Uterus (tissue), 4 donors: Measurements from ENCODE around the gene RNASE11. TPM values are rescaled to one million over a fixed set of nuclear protein-coding genes. Genes with fewer than 3 reads are reported as not detected.
"Not testable (repeated sequence)": the region's sequence is repeated elsewhere in the genome, so short reads cannot be mapped to it uniquely, and the experiment has no call there.

Experiments used
- DNase-seq, 2 donors: peaks; one replicate each; pipeline ENCODE4 v3.0.0-alpha.2; 2019 to 2020
- H3K27ac ChIP-seq, 2 donors: fragments of 200-600 bp; sonication (generic); 1 replicate in 1 of 2; 2 replicates in 1 of 2; pipeline ENCODE4 v1.5.1; 2016 to 2018
- H3K27me3 ChIP-seq, 2 donors: fragments of 200-600 bp; sonication (generic); one replicate each; pipeline ENCODE4 v1.5.1; 2018 to 2019; ENCODE audit warnings: control low read depth in 1 of 2
- H3K36me3 ChIP-seq, 2 donors: fragments of 200-600 bp; sonication (generic); one replicate each; pipeline ENCODE4 v1.5.1; 2019; ENCODE audit warnings: control low read depth in 1 of 2
- H3K4me1 ChIP-seq, 2 donors: fragments of 200-600 bp; sonication (generic); one replicate each; pipeline ENCODE4 v1.5.1; 2018 to 2019; ENCODE audit warnings: control low read depth in 1 of 2
- H3K4me3 ChIP-seq, 2 donors: fragments of 200-600 bp; sonication (generic); 1 replicate in 1 of 2; 2 replicates in 1 of 2; pipeline ENCODE4 v1.5.1; 2018 to 2019; ENCODE audit warnings: mild to moderate bottlenecking in 1 of 2
- H3K9me3 ChIP-seq, 2 donors: fragments of 200-600 bp; sonication (generic); one replicate each; pipeline ENCODE4 v1.5.1; 2019; ENCODE audit warnings: control low read depth in 1 of 2
- POLR2A ChIP-seq, 2 donors: fragments of 450-650 bp; IDR thresholded peaks; one replicate each; pipeline ENCODE4 v1.6.1; 2016; ENCODE audit warnings: antibody characterized with exemption in 2 of 2, mild to moderate bottlenecking in 1 of 2, moderate library complexity in 1 of 2
- intact Hi-C: fragments of 100-400 bp; cut with DNase I; formaldehyde crosslinking; loops from one replicate; pipeline ENCODE4 v1.15.1; 2023; ENCODE audit warnings: low total_unique reads
- total RNA-seq, 4 donors: library from RNA; depleted of rRNA in 3 of 4; stranded (reverse); fragments of >200 nt in 3 of 4; gene quantifications; one replicate each; pipeline versions ENCODE4 v1.1.0 to v1.2.4, GENCODE V29; 2014 to 2023
- TF ChIP-seq, protein P1 (sequence below), 4 experiments: fragments of 200-600 bp in 2 of 4; fragments of 450-650 bp in 2 of 4; sonication (generic) in 2 of 4; IDR thresholded peaks; one replicate each; pipeline ENCODE4 v1.5.1; 2016 to 2019; ENCODE audit warnings: antibody characterized with exemption in 4 of 4, mild to moderate bottlenecking in 2 of 4, moderate library complexity in 1 of 4
- donor health status: DM: yes; HTN: yes; CAD: no.

The RNASE11 gene
- total RNA-seq, 4 donors from 2014 or later = not detected

DNA sequence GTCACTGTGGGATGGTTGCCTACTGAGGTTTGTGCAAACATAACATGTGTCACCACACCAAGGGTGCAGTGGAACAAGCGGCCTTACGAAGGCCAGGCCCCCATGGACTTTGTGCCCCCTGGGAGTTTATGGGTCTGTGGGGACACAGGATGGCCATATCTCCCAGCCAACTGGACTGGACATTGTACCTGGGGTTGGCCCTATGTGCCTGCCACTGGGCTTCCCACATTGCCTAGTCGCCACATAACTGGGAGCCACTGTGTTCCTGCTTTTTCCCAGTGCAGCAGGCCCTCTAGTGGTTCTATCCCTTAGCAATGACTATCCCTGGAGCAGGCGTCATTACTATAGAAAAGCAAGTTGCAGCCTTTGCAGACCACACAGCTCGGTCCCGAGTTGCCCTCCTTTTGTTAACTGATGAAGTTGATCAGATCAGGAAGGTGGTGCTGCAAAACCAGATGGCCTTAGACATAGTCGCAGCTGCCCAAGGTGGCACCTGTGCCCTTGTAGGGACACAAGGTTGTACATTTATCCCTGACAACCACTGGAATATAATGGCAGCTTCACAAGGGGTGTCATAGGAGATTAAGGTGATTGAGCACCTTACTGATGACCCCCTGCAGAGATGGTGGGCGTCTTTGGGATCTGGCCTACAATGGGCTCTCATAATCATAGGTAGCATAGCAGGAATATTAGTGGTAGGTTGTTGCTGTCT is 18.5 kb upstream of the RNASE11 start:
- no peak for DNase-seq
- intact Hi-C loops = loop anchor here (10.0 kb wide), 1 partner anchor 272 kb away; the partner anchor contains the start of gene CCNB1IP1
- no peak overlapping the region for H3K27ac ChIP-seq
- no peak for TF ChIP-seq POLR2A (IDR thresholded peaks at IDR 0.05)
- TF ChIP-seq, protein P1, sequence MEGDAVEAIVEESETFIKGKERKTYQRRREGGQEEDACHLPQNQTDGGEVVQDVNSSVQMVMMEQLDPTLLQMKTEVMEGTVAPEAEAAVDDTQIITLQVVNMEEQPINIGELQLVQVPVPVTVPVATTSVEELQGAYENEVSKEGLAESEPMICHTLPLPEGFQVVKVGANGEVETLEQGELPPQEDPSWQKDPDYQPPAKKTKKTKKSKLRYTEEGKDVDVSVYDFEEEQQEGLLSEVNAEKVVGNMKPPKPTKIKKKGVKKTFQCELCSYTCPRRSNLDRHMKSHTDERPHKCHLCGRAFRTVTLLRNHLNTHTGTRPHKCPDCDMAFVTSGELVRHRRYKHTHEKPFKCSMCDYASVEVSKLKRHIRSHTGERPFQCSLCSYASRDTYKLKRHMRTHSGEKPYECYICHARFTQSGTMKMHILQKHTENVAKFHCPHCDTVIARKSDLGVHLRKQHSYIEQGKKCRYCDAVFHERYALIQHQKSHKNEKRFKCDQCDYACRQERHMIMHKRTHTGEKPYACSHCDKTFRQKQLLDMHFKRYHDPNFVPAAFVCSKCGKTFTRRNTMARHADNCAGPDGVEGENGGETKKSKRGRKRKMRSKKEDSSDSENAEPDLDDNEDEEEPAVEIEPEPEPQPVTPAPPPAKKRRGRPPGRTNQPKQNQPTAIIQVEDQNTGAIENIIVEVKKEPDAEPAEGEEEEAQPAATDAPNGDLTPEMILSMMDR (IDR thresholded peaks at IDR 0.05) = no peak
- no peaks in the 10 kb centered on the region for H3K4me1 ChIP-seq
- no peaks in the 10 kb centered on the region for H3K27me3 ChIP-seq
- H3K4me3 ChIP-seq = no peak overlapping the region
- no peaks in the 10 kb centered on the region for H3K36me3 ChIP-seq
- no peaks in the 10 kb centered on the region for H3K9me3 ChIP-seq

DNA sequence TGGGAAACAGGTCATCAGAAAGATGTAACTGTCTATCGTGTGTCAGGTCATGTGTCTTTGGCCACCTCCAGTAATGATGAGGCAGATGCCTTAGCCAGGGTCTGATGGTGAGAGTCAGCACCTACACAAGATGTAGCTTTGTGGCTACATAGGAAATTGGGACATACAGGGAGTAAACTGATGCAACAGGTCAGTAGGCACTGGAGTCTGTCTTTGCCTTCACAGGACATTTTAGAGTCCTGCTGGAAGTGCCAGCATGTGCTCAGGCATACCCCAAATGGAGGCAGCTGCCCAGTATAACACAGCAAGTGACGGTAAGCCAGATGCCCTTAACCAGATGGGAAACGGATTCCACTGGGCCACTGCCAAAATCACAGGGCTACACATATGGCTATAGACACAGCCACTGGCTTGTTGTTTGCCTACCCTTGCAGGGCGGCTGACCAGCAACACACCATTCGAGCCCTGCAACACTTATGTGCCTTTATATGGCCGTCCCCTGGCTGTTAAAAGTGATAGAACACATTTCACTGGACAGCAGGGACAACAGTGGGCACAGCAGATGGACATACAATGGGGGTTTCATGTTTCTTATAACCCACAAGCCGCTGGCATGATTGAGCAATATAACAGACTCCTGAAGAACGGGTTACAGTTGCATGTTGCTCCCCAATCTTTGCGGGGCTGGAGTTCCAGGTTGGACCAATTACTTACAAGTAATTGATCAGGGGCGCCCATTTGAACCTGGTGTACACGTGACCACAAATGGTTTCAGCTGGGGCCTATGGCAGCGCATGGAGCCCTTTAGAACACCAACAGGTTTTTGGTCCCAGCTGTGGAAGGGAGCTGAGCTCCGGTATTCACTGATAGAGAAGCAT is 16.3 kb upstream of the RNASE11 start:
- H3K9me3 ChIP-seq = no peaks in the 10 kb centered on the region
- no peaks in the 10 kb centered on the region for H3K36me3 ChIP-seq
- no peaks in the 10 kb centered on the region for H3K27me3 ChIP-seq
- no peak overlapping the region for H3K27ac ChIP-seq
- TF ChIP-seq, protein P1 (IDR thresholded peaks at IDR 0.05) = no peak
- TF ChIP-seq POLR2A (IDR thresholded peaks at IDR 0.05) = no peak
- H3K4me1 ChIP-seq = no peaks in the 10 kb centered on the region
- H3K4me3 ChIP-seq = no peak overlapping the region
- no peak for DNase-seq
- intact Hi-C loops = loop anchor here (10.0 kb wide), 1 partner anchor 269 kb away; the partner anchor contains the start of gene CCNB1IP1

DNA sequence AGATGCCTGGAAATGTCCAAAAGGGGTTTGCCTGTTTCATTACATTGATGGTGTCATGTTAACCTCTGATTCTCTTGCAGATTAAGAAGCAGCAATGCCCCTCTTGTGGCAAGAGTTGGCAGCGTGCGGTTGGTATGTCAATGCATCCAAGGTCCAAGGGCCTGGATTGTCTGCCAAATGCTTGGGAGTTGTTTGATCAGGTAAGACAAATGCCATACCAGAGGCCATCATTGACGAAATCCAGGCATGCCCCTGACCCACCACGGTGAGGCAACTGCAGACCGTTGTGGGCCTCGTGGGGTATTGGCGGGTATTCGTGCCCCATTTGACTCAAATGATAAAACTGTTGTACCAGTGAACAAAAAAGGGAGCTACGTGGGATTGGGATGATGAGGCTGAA is 14.8 kb upstream of the RNASE11 start:
- H3K9me3 ChIP-seq = no peaks in the 10 kb centered on the region
- no peak overlapping the region for H3K27ac ChIP-seq
- no peaks in the 10 kb centered on the region for H3K36me3 ChIP-seq
- no peak overlapping the region for H3K4me3 ChIP-seq
- no peaks in the 10 kb centered on the region for H3K27me3 ChIP-seq
- TF ChIP-seq POLR2A (IDR thresholded peaks at IDR 0.05) = no peak
- TF ChIP-seq, protein P1 (IDR thresholded peaks at IDR 0.05) = no peak
- no peaks in the 10 kb centered on the region for H3K4me1 ChIP-seq
- DNase-seq = no peak
- intact Hi-C loops = loop anchor here (10.0 kb wide), 1 partner anchor 268 kb away; the partner anchor contains the start of gene CCNB1IP1

DNA sequence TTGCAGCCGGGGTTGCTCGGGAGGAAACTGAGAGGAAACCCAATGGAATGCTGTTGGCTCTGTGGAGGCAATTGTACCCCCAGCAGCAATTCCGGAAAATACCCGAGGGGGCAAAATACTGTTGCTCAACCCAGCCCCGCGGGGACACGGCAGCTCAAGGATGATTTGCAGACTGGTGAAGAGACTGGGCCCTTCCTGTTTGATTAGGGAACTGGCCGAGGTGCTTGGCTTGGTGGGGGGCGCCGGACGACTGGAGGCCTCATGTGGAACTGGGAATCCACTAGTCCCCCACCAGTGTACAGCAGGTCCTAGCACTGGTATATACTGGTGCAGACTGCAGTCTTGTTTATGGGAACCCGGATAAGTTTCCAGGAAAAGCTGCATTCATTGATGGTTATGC is 13.7 kb upstream of the RNASE11 start:
- Histone ChIP-seq H3K27ac (no peak overlapping the region), H3K27me3 (no peaks in the 10 kb centered on the region), H3K4me3 (no peak overlapping the region), H3K4me1 (no peaks in the 10 kb centered on the region), H3K36me3 (no peaks in the 10 kb centered on the region), H3K9me3 (no peaks in the 10 kb centered on the region)
- DNase-seq = no peak
- intact Hi-C loops = loop anchor here (10.0 kb wide), 1 partner anchor 267 kb away; the partner anchor contains the start of gene CCNB1IP1
- TF ChIP-seq, protein P1 (IDR thresholded peaks at IDR 0.05) = no peak
- no peak for TF ChIP-seq POLR2A (IDR thresholded peaks at IDR 0.05)

DNA sequence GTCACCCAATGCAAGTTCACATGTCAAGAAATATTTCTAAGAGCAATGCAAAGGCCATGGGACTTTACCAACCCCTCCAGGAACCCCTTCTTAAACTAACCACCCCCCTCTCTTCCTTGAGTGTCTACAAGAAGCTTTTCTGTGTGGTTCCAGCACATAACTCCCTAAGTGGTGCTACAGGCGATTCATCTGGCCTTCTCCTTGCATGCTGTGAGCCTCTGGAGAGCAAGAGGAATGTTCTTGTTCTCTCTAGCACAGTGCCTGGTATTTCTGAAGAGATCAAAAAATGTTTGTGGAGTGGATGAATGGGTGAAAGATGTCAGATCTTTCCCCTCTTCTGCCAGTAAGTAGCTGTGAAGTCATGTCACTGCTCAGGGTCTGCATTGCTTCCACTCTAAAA is 9.3 kb upstream of the RNASE11 start:
- TF ChIP-seq, protein P1 (IDR thresholded peaks at IDR 0.05) = no peak
- TF ChIP-seq POLR2A (IDR thresholded peaks at IDR 0.05) = no peak
- no peaks in the 10 kb centered on the region for H3K27me3 ChIP-seq
- no peak overlapping the region for H3K27ac ChIP-seq
- no peaks in the 10 kb centered on the region for H3K4me1 ChIP-seq
- no peak for DNase-seq
- no peak overlapping the region for H3K4me3 ChIP-seq
- no peaks in the 10 kb centered on the region for H3K36me3 ChIP-seq
- no peaks in the 10 kb centered on the region for H3K9me3 ChIP-seq
- intact Hi-C loops = no loop called here

DNA sequence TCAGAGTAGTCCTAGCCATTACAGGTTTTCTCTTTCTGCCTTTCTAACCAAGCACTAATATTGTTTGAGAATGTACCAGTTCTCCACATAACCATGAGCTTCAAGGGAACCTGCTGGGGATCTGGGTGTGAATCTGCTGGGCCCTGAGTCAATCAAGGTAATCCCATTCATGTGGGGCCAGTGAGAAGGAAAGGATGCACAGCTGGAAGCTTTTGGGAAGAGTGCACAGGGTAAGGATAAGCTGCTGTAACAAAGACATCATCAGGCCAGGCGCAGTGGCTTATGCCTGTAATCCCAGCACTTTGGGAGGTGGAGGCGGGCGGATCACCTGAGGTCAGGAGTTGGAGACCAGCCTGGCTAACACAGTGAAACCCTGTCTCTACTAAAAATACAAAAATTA is 7.9 kb upstream of the RNASE11 start:
- H3K4me1 ChIP-seq, H3K36me3 ChIP-seq, H3K4me3 ChIP-seq, DNase-seq, H3K9me3 ChIP-seq, H3K27ac ChIP-seq, H3K27me3 ChIP-seq, intact Hi-C loops: not testable (repeated sequence)
